ENCODE measurements around the gene SIT1.

The SIT1 gene

GRCh38 chr9:35605351-35606137, 45.2 kb downstream of the SIT1 start:
- Histone ChIP-seq H3K27me3 (ENCODE audit: insufficient read depth, low read length, poor library complexity) (no peaks in the 10 kb centered on the region), H4K5ac (ENCODE audit: low read length) (no peak overlapping the region), H2AK5ac (ENCODE audit: low read length) (no peak overlapping the region), H3K27ac (ENCODE audit: low read depth, low read length) (peak overlapping the region; percentile 19), H2BK120ac (ENCODE audit: low read depth, low read length) (no peak overlapping the region), H3K79me1 (ENCODE audit: low read length) (peaks cover 9% of the 10 kb centered on the region), H3K36me3 (ENCODE audit: control insufficient read depth, insufficient read depth, low read length) (no peaks in the 10 kb centered on the region), H3K23ac (ENCODE audit: low read length) (no peak overlapping the region), H2BK15ac (replicated peaks; ENCODE audit: low read depth) (no peak overlapping the region), H3K9ac (ENCODE audit: low read length) (peak overlapping the region; percentile 81), H3K56ac (ENCODE audit: low read length) (peak overlapping the region; percentile 87), H3K18ac (ENCODE audit: low read length) (peak overlapping the region; percentile 81), H3K4me1 (ENCODE audit: control insufficient read depth, low read depth, low read length) (peaks cover 4% of the 10 kb centered on the region), H3K4ac (ENCODE audit: low read depth, low read length) (no peak overlapping the region), H3K4me3 (ENCODE audit: low read length) (peak overlapping the region; percentile 76), H2BK5ac (ENCODE audit: low read length) (no peak overlapping the region), H4K8ac (ENCODE audit: low read depth, low read length) (no peak overlapping the region), H3K79me2 (ENCODE audit: control insufficient read depth, insufficient read depth, low read length) (no peaks in the 10 kb centered on the region), H3K4me2 (ENCODE audit: low read length) (peak overlapping the region; percentile 89)
- WGBS (ENCODE audit: extremely low coverage, insufficient coverage, low lambda C conversion rate), result no CpG with 5 or more reads among the region's 76 CpGs
- DNase-seq, result peak; percentile 26

DNA sequence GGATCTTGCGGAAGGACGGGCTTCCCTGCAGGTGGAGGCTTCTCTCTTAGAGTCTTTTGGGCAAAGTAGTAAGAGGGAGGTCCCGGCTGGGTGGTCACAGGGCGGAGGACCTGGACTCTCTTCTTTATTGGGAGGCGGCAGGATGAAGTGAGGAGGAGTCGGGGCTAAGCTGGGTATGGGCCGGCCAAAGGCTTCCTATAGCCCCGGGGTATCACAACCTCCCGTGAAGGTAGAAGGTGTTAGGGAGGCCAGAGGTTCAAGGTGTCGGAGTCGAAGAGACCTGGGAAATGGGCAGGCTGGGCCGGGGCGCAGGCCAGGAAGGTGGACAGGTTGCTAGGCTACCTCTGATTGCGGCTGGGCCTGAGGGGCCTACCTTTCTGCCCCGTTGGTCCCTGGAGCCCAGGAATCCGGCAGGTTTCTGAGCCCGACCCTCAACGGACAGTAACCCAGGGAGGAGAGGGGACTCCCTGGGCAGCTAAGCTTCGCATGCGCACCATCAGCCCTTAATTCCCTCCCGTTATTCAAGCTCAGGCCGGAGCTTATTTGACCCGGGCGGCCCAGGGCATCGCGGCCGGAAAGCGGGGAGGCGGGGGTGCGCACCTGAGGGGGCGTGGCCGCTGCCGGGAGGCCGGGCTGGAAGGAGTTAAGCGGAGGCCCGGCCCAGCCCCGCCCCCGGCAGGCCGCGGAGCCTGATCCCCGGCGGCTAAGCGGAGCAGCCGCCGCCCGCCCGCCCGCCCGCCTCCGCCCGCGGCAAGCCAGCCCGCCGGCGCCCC, 46.0 kb downstream of the SIT1 start, which contains the start of gene TESK1:
Gene TESK1 (plus strand): TSS at position 685 of the 773 bp plus-strand sequence. CDS start 358 bp downstream, outside the sequence.
- peak; percentile 88 for DNase-seq
- peak within 1 kb of the TSS; percentile 89 for H3K4me2 ChIP-seq (ENCODE audit: low read length)
- no peaks in the 10 kb centered on the region for H3K79me2 ChIP-seq (ENCODE audit: control insufficient read depth, insufficient read depth, low read length)
- peak within 1 kb of the TSS; percentile 81 for H3K9ac ChIP-seq (ENCODE audit: low read length)
- H3K4me3 ChIP-seq (ENCODE audit: low read length), result peak within 1 kb of the TSS; percentile 76
- peaks cover 4% of the 10 kb centered on the region for H3K4me1 ChIP-seq (ENCODE audit: control insufficient read depth, low read depth, low read length)
- H4K5ac ChIP-seq (ENCODE audit: low read length), result no peak within 1 kb of the TSS
- H3K27me3 ChIP-seq (ENCODE audit: insufficient read depth, low read length, poor library complexity), result no peaks in the 10 kb centered on the region
- no peak within 1 kb of the TSS for H4K8ac ChIP-seq (ENCODE audit: low read depth, low read length)
- peak within 1 kb of the TSS; percentile 81 for H3K18ac ChIP-seq (ENCODE audit: low read length)
- no peak within 1 kb of the TSS for H2AK5ac ChIP-seq (ENCODE audit: low read length)
- no peaks in the 10 kb centered on the region for H3K36me3 ChIP-seq (ENCODE audit: control insufficient read depth, insufficient read depth, low read length)
- peak within 1 kb of the TSS; percentile 36 for H3K27ac ChIP-seq (ENCODE audit: low read depth, low read length)
- H2BK120ac ChIP-seq (ENCODE audit: low read depth, low read length), result no peak within 1 kb of the TSS
- H2BK5ac ChIP-seq (ENCODE audit: low read length), result no peak within 1 kb of the TSS
- no peak within 1 kb of the TSS for H3K23ac ChIP-seq (ENCODE audit: low read length)
- peaks cover 9% of the 10 kb centered on the region for H3K79me1 ChIP-seq (ENCODE audit: low read length)
- H2BK15ac ChIP-seq (replicated peaks; ENCODE audit: low read depth), result no peak within 1 kb of the TSS
- peak within 1 kb of the TSS; percentile 87 for H3K56ac ChIP-seq (ENCODE audit: low read length)
- no CpG with 5 or more reads among the region's 55 CpGs for WGBS (ENCODE audit: extremely low coverage, insufficient coverage, low lambda C conversion rate)
- no peak within 1 kb of the TSS for H3K4ac ChIP-seq (ENCODE audit: low read depth, low read length)

- H3K27me3 ChIP-seq (ENCODE audit: insufficient read depth, low read length, poor library complexity), result no peaks in the 10 kb centered on the region
- DNase-seq, result peak; percentile 100
Measured at GRCh38 chr9:35603986-35604577, 46.6 kb downstream of the SIT1 start.

GRCh38 chr9:35603506-35603985, 47.2 kb downstream of the SIT1 start:
- Histone ChIP-seq H3K4ac (ENCODE audit: low read depth, low read length) (no peak overlapping the region), H3K4me1 (ENCODE audit: control insufficient read depth, low read depth, low read length) (peaks cover 4% of the 10 kb centered on the region), H3K27me3 (ENCODE audit: insufficient read depth, low read length, poor library complexity) (no peaks in the 10 kb centered on the region), H4K5ac (ENCODE audit: low read length) (peak overlapping the region; percentile 77), H3K4me2 (ENCODE audit: low read length) (peak overlapping the region; percentile 58), H3K4me3 (ENCODE audit: low read length) (peak overlapping the region; percentile 29), H2BK5ac (ENCODE audit: low read length) (no peak overlapping the region), H3K9ac (ENCODE audit: low read length) (peak overlapping the region; percentile 75), H3K79me1 (ENCODE audit: low read length) (peaks cover 9% of the 10 kb centered on the region), H3K79me2 (ENCODE audit: control insufficient read depth, insufficient read depth, low read length) (no peaks in the 10 kb centered on the region), H4K8ac (ENCODE audit: low read depth, low read length) (no peak overlapping the region), H2BK15ac (replicated peaks; ENCODE audit: low read depth) (no peak overlapping the region), H2BK120ac (ENCODE audit: low read depth, low read length) (no peak overlapping the region), H3K27ac (ENCODE audit: low read depth, low read length) (no peak overlapping the region), H3K56ac (ENCODE audit: low read length) (peak overlapping the region; percentile 89), H2AK5ac (ENCODE audit: low read length) (no peak overlapping the region), H3K36me3 (ENCODE audit: control insufficient read depth, insufficient read depth, low read length) (no peaks in the 10 kb centered on the region), H3K18ac (ENCODE audit: low read length) (peak overlapping the region; percentile 18), H3K23ac (ENCODE audit: low read length) (no peak overlapping the region)
- no peak for DNase-seq
- WGBS (ENCODE audit: extremely low coverage, insufficient coverage, low lambda C conversion rate), result no CpG with 5 or more reads among the region's 18 CpGs

More at GRCh38 chr9:35603986-35604577, 46.6 kb downstream of the SIT1 start:
- Histone ChIP-seq H3K79me1 (ENCODE audit: low read length) (peaks cover 9% of the 10 kb centered on the region), H3K36me3 (ENCODE audit: control insufficient read depth, insufficient read depth, low read length) (no peaks in the 10 kb centered on the region), H3K4ac (ENCODE audit: low read depth, low read length) (no peak overlapping the region), H2AK5ac (ENCODE audit: low read length) (no peak overlapping the region), H3K4me2 (ENCODE audit: low read length) (peak overlapping the region; percentile 47), H2BK15ac (replicated peaks; ENCODE audit: low read depth) (no peak overlapping the region), H4K8ac (ENCODE audit: low read depth, low read length) (no peak overlapping the region), H3K18ac (ENCODE audit: low read length) (no peak overlapping the region), H3K9ac (ENCODE audit: low read length) (peak overlapping the region; percentile 75), H3K27ac (ENCODE audit: low read depth, low read length) (peak overlapping the region; percentile 36), H3K4me1 (ENCODE audit: control insufficient read depth, low read depth, low read length) (peaks cover 4% of the 10 kb centered on the region), H2BK5ac (ENCODE audit: low read length) (no peak overlapping the region), H3K4me3 (ENCODE audit: low read length) (peak overlapping the region; percentile 2), H3K79me2 (ENCODE audit: control insufficient read depth, insufficient read depth, low read length) (no peaks in the 10 kb centered on the region), H2BK120ac (ENCODE audit: low read depth, low read length) (no peak overlapping the region), H4K5ac (ENCODE audit: low read length) (no peak overlapping the region), H3K23ac (ENCODE audit: low read length) (no peak overlapping the region), H3K56ac (ENCODE audit: low read length) (peak overlapping the region; percentile 56)
- WGBS (ENCODE audit: extremely low coverage, insufficient coverage, low lambda C conversion rate), result no CpG with 5 or more reads among the region's 41 CpGs

- Histone ChIP-seq H2BK5ac (ENCODE audit: low read length) (no peak overlapping the region), H3K4me1 (ENCODE audit: control insufficient read depth, low read depth, low read length) (no peaks in the 10 kb centered on the region), H3K4me2 (ENCODE audit: low read length) (no peak overlapping the region), H3K27ac (ENCODE audit: low read depth, low read length) (no peak overlapping the region), H3K79me1 (ENCODE audit: low read length) (no peaks in the 10 kb centered on the region), H3K56ac (ENCODE audit: low read length) (no peak overlapping the region), H2AK5ac (ENCODE audit: low read length) (no peak overlapping the region), H3K4me3 (ENCODE audit: low read length) (no peak overlapping the region), H3K4ac (ENCODE audit: low read depth, low read length) (no peak overlapping the region), H4K8ac (ENCODE audit: low read depth, low read length) (no peak overlapping the region), H3K18ac (ENCODE audit: low read length) (no peak overlapping the region), H3K36me3 (ENCODE audit: control insufficient read depth, insufficient read depth, low read length) (no peaks in the 10 kb centered on the region), H3K79me2 (ENCODE audit: control insufficient read depth, insufficient read depth, low read length) (no peaks in the 10 kb centered on the region), H3K27me3 (ENCODE audit: insufficient read depth, low read length, poor library complexity) (no peaks in the 10 kb centered on the region), H3K9ac (ENCODE audit: low read length) (no peak overlapping the region), H2BK120ac (ENCODE audit: low read depth, low read length) (no peak overlapping the region), H4K5ac (ENCODE audit: low read length) (no peak overlapping the region), H2BK15ac (replicated peaks; ENCODE audit: low read depth) (no peak overlapping the region), H3K23ac (ENCODE audit: low read length) (no peak overlapping the region)
- peak; percentile 47 for DNase-seq
- whole genome bisulfite sequencing (ENCODE audit: extremely low coverage, insufficient coverage, low lambda C conversion rate), result no CpG with 5 or more reads among the region's 14 CpGs
Measured at GRCh38 chr9:35599763-35600604, 50.7 kb downstream of the SIT1 start.

All from mesendoderm (in vitro differentiated cells).